Testis (tissue), 3 donors: ENCODE measurements around the gene BMPR1A. TPM values are rescaled to one million over a fixed set of nuclear protein-coding genes. Genes with fewer than 3 reads are reported as not detected.

Source experiments
- DNase-seq: peaks from one replicate; pipeline ENCODE4 v3.0.0-alpha.2; 2019
- H3K27ac ChIP-seq, 2 donors: fragments of 200-600 bp; sonication (generic); one replicate each; pipeline ENCODE4 v1.5.1; 2019
- H3K27me3 ChIP-seq: fragments of 200-600 bp; sonication (generic); one replicate; pipeline ENCODE4 v1.5.1; 2019
- H3K36me3 ChIP-seq: fragments of 200-600 bp; sonication (generic); one replicate; pipeline ENCODE4 v1.5.1; 2017; ENCODE audit warnings: low read depth; ENCODE audit errors: missing control alignments
- H3K4me1 ChIP-seq: fragments of 200-600 bp; sonication (generic); one replicate; pipeline ENCODE4 v1.5.1; 2019
- H3K4me3 ChIP-seq, 2 donors: fragments of 200-600 bp; sonication (generic); one replicate each; pipeline ENCODE4 v1.5.1; 2017 to 2019
- H3K9me3 ChIP-seq: fragments of 200-600 bp; sonication (generic); one replicate; pipeline ENCODE4 v1.5.1; 2017
- POLR2A ChIP-seq: fragments of 450-650 bp; IDR thresholded peaks from one replicate; pipeline ENCODE4 v1.6.1; 2017; ENCODE audit warnings: antibody characterized with exemption, mild to moderate bottlenecking, moderate library complexity
- WGBS, 2 donors: methylation state at CpG; one replicate each; pipeline ENCODE4 v1.1.5; 2018; 5-methylcytosine and 5-hydroxymethylcytosine counted together
- intact Hi-C: fragments of 100-400 bp; cut with DNase I; formaldehyde crosslinking; loops from one replicate; pipeline ENCODE4 v1.15.1; 2023; ENCODE audit warnings: low total_unique reads
- polyA plus RNA-seq: library from polyadenylated mRNA; stranded (reverse); fragments of 350-450 nt; fragmentation: Illumina TruSeq; extraction: RNeasy Lipid Tissue Mini Kit (QIAGEN cat#74804); gene quantifications from one replicate; pipeline ENCODE4 v1.2.3, GENCODE V29; 2014; ENCODE audit warnings: low read depth, low replicate concordance; ENCODE audit not compliant: insufficient read depth
- total RNA-seq, 2 donors: library from RNA; depleted of rRNA; stranded (reverse); fragments of >200 nt; gene quantifications; one replicate each; pipeline ENCODE4 v1.2.3, GENCODE V29; 2016
- TF ChIP-seq, protein P1 (sequence below), 3 experiments: fragments of 450-650 bp in 2 of 3; fragments of 200-600 bp in 1 of 3; sonication (generic) in 1 of 3; IDR thresholded peaks; one replicate each; pipeline ENCODE4 v1.5.1; 2016 to 2019; ENCODE audit warnings: antibody characterized with exemption in 3 of 3, mild to moderate bottlenecking in 2 of 3, moderate library complexity in 1 of 3

Gene BMPR1A
- total and polyA plus RNA-seq, 3 donors from 2014 or later, result 19.5 to 51.1 (median 42.6) TPM

DNA sequence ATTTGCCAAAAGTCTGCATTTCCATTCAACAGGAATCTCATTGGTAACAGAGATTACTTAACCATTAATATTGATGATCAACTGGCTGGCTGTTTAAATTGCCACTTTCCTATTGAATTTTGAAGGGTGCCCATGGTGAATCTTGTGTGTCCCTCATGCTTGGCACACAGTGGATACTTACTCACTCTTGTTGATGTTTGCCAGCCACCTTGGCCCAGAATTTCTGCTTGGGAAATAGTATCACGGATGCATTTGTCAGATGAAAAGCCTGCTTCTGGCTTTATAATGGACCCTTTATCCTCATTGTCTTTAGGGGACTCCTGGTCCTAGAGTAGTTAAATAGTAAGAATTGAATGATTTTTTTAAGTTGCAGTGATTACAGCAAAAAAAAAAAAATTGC, 149.0 kb downstream of the BMPR1A start:
- no peaks in the 10 kb centered on the region for H3K36me3 ChIP-seq
- TF ChIP-seq, protein P1, sequence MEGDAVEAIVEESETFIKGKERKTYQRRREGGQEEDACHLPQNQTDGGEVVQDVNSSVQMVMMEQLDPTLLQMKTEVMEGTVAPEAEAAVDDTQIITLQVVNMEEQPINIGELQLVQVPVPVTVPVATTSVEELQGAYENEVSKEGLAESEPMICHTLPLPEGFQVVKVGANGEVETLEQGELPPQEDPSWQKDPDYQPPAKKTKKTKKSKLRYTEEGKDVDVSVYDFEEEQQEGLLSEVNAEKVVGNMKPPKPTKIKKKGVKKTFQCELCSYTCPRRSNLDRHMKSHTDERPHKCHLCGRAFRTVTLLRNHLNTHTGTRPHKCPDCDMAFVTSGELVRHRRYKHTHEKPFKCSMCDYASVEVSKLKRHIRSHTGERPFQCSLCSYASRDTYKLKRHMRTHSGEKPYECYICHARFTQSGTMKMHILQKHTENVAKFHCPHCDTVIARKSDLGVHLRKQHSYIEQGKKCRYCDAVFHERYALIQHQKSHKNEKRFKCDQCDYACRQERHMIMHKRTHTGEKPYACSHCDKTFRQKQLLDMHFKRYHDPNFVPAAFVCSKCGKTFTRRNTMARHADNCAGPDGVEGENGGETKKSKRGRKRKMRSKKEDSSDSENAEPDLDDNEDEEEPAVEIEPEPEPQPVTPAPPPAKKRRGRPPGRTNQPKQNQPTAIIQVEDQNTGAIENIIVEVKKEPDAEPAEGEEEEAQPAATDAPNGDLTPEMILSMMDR (IDR thresholded peaks at IDR 0.05), result no peak
- no peak for TF ChIP-seq POLR2A
- H3K27ac ChIP-seq, result no peak overlapping the region
- no peak for DNase-seq
- H3K27me3 ChIP-seq, result no peaks in the 10 kb centered on the region
- H3K4me1 ChIP-seq, result peaks cover 11% of the 10 kb centered on the region
- WGBS, 2 donors, result 89% methylated on average over 1 of the region's 1 CpG
- H3K4me3 ChIP-seq, result no peak overlapping the region
- intact Hi-C loops, result loop anchor here (10.0 kb wide), 1 partner anchor 211 kb away; no protein-coding TSS in a partner anchor
- H3K9me3 ChIP-seq, result no peaks in the 10 kb centered on the region

GRCh38 chr10:86914734-86915133, 158.3 kb downstream of the BMPR1A start:
- DNase-seq, result no peak
- 93 to 100% methylated on average over 1 of the region's 1 CpG for WGBS, 2 donors
- no peak overlapping the region for H3K4me3 ChIP-seq
- no peaks in the 10 kb centered on the region for H3K36me3 ChIP-seq
- H3K9me3 ChIP-seq, result no peaks in the 10 kb centered on the region
- TF ChIP-seq POLR2A, result no peak
- TF ChIP-seq, protein P1 (IDR thresholded peaks at IDR 0.05), result no peak
- intact Hi-C loops, result no loop called here
- H3K27ac ChIP-seq, result no peak overlapping the region
- no peaks in the 10 kb centered on the region for H3K27me3 ChIP-seq
- no peaks in the 10 kb centered on the region for H3K4me1 ChIP-seq

- no peak overlapping the region for H3K4me3 ChIP-seq
- DNase-seq, result no peak
- 77 to 84% methylated on average over 5 of the region's 5 CpGs for WGBS, 2 donors
- no peaks in the 10 kb centered on the region for H3K36me3 ChIP-seq
- TF ChIP-seq POLR2A, result no peak
- TF ChIP-seq, protein P1 (IDR thresholded peaks at IDR 0.05), result no peak
- no peaks in the 10 kb centered on the region for H3K9me3 ChIP-seq
- peaks cover 3% of the 10 kb centered on the region for H3K4me1 ChIP-seq
- H3K27me3 ChIP-seq, result no peaks in the 10 kb centered on the region
- intact Hi-C loops, result no loop called here
- H3K27ac ChIP-seq, result no peak overlapping the region
These were observed 161.6 kb downstream of the BMPR1A start for GRCh38 chr10:86918022-86918471.

DNA sequence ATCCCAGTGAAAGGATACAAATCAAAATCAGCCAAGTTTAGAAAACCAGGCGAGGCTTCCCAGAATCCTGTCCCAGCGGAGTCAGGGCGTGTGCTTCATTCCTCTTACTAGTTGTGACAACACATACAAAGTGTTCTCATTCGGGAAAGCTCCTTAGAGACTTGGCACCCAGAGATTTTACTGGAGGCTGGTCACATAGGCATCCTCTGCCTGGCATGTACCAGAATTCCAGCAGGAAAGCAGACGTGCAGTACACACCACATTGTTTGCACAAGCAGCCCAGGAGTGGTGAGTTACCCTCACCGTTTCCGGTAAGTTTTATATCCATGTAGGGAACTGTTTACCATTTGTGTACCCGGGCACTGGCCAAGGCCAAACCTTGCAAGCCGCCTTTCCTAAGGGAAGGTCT, 166.1 kb downstream of the BMPR1A start:
- TF ChIP-seq POLR2A, result no peak
- TF ChIP-seq, protein P1 (IDR thresholded peaks at IDR 0.05), result no peak
- no peak for DNase-seq
- no peaks in the 10 kb centered on the region for H3K36me3 ChIP-seq

More for the DNA sequence above, 166.1 kb downstream of the BMPR1A start:
- Histone ChIP-seq H3K27ac (no peak overlapping the region), H3K9me3 (no peaks in the 10 kb centered on the region), H3K4me3 (no peak overlapping the region), H3K27me3 (no peaks in the 10 kb centered on the region), H3K4me1 (peaks cover 3% of the 10 kb centered on the region)
- intact Hi-C loops, result no loop called here
- WGBS, 2 donors, result 72 to 75% methylated on average over 8 to 9 of the region's 9 CpGs
